ENCODE measurements around the gene IZUMO4. TPM values are rescaled to one million over a fixed set of nuclear protein-coding genes. Genes with fewer than 3 reads are reported as not detected.

IZUMO4 gene
- total RNA-seq = 15.4 and 19.1 TPM in 2 replicates

- intact Hi-C loops (cut with micrococcal nuclease) = loop anchor here (1.0 to 5.0 kb wide), 13 partner anchors 11 to 1299 kb away; partner anchors contain the start of genes AP3D1, ATP8B3, DAZAP1 and MKNK2
Observed at GRCh38 chr19:2096480-2097202, at the start of gene IZUMO4. Gene IZUMO4 (plus strand): TSS chr19:2096915. CDS start chr19:2096946, 31 bp downstream.

DNA sequence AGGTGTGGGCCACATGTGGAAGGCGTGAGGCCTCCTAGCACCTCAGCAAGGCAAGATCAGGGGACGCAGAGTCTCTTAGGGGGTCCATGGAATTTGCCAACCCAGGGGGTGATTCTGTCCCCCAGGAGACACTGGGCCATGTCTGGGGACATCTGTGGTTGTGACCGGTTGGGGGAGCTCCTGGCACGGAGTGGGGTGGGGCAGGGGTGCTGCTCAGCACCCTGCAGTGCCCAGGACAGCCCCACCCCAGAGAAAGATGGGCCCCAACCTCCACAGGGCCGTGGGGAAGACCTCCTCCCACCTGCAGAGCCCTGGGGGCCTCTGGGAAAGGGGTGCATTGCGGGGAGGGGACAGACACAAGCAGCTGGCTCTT, 49.7 kb upstream of the IZUMO4 start:
- intact Hi-C loops (cut with micrococcal nuclease) = no loop called here

- intact Hi-C loops (cut with micrococcal nuclease) = no loop called here
Observed at GRCh38 chr19:2047449-2048103, 49.1 kb upstream of the IZUMO4 start.

- intact Hi-C loops (cut with micrococcal nuclease) = no loop called here
Observed at GRCh38 chr19:2048104-2048958, 48.4 kb upstream of the IZUMO4 start.

DNA sequence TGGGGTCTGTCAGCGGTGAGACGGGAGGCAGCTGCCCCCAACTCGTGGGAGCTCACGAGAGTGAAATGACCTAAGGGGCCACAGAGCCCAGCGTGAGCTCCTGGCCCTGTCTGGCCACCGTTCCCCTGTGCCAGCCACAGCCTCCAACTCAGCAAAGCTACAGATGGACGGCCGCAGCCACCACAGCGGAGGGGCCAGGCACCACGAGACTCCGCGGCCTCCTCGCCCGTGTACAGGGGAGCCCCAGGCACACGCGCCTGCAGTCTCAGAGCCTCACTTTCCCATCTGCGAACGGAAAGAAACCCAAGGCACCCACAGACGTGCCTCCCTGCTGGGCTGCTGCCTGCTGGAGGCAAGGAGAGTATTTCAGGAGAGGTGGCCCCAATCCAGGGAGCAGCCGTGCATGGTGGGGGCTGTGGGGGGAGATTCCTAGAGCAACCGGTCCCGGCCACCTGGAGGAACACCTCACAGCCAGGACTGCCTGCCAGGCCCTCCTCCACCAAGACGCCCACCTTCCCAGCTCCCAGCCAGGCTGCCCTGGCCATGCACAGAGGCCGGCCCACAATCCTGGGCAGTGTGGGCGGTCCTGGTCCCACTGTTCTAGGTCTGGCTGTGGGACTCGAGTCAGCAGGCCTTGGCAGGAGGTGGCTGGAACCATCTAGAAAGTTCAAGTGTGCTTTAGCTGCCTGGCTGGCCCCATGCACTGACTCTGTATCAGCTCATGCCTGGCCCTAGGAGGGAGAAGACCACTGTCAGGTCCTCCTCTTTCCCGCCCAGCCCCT, 47.6 kb upstream of the IZUMO4 start:
- intact Hi-C loops (cut with micrococcal nuclease) = no loop called here

DNA sequence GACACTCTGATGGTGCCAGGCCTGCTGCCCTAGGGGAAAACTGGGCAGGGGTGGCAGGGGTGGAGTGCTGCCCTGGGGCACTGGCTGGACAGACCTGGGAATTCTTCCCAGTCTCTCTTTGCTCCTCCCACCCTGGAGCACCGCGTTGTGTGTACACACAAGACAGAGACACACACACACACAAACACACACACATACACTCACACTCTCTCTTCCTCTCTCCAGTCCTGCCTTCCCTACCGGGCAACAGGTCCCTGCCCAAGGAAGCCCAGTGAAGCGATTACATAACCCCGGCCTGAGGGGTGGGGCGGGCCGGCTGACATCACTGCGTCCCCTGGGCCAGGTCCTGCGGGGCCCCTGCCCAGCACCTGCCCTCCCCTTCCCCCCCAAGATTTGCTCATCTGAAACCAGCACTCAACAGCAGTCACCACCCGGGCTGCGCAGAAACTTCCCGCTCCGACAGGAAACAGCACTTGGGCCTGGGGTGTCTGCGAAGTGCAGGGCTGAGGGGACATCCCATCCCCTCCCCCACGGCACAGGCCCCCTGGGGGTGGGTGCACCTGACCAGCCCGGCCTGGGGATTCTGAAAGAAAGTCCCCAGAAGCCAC, 46.9 kb upstream of the IZUMO4 start:
- intact Hi-C loops (cut with micrococcal nuclease) = loop anchor here (2.0 kb wide), 2 partner anchors 19 to 33 kb away; no protein-coding TSS in a partner anchor

DNA sequence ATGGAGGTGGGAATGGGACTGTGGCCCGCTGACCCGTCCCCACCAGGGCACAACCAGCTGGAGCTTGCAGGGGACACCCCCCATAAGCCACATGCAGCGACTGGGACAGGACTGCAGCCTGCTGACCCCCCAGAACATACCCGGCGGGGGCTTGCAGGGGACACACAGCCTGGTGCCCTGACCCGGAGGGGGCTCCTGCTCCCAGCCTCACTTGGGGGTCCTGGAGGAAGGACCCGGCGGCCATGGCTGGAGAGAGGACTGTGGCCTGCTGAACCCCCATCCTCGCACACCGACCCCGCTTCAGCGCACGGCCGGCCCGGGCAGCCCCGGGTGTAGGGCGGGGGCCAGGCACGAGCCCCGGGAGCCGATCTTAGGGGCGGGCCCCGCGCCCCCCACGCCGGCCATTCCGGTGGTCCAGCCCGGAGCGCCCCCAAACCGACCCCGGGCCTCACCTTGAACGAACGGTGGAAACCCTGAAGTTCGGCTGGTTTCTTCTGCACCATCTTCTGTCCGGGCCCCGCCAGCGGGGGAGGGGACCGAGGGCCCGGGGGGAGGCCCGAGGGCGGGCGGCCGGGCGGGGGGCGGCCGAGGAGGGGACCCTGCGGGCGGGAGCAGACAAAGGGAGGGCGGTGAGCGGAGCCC, 46.2 kb upstream of the IZUMO4 start:
- intact Hi-C loops (cut with micrococcal nuclease) = loop anchor here (2.0 kb wide), 2 partner anchors 18 to 32 kb away; no protein-coding TSS in a partner anchor

DNA sequence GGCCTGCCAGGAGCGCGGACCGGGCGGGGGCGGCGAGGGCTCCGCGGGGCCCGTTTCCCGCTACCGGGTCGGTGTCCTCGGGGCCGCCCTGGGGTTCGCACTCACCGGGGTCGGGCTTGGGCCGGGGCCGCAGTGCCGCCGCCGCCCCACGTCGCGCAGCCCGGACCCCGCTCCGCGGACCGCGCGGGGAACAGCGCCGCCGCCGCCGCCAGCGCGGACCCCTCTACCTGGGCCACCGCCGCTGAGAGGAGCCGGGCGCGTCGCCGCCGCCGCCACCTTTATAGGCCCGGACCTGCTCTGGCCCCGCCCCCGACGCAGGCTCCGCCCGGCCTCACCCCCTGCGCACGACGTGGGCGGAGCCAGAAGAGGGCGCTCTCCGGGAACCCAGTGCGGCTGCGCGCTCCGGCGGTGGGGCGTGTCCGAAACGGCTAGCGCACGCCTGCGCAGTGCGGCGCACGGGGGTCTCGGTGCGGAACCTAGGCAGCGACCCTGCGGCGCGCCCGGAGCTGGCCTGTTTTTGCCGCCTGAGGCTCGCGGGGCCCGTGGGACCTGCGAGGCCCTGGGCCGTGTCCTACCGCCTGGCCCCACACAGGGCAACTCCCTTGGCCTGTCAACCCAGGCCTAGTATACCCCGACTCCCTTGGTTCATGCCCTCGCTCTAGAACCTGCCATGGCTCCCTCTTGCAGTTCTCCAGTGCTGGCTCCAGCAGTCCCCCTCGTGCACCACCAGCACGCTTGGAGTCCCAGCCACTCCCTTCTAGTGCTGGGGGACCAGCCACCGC, 45.5 kb upstream of the IZUMO4 start, which contains the start of gene MKNK2:
MKNK2 (minus strand) TSS at position 254 of the 782 bp plus-strand sequence. CDS start 393 bp downstream, outside the sequence.
- intact Hi-C loops (cut with micrococcal nuclease) = loop anchor here (1.0 to 2.0 kb wide), 6 partner anchors 9 to 45 kb away; partner anchors contain the start of genes IZUMO4 and MOB3A

DNA sequence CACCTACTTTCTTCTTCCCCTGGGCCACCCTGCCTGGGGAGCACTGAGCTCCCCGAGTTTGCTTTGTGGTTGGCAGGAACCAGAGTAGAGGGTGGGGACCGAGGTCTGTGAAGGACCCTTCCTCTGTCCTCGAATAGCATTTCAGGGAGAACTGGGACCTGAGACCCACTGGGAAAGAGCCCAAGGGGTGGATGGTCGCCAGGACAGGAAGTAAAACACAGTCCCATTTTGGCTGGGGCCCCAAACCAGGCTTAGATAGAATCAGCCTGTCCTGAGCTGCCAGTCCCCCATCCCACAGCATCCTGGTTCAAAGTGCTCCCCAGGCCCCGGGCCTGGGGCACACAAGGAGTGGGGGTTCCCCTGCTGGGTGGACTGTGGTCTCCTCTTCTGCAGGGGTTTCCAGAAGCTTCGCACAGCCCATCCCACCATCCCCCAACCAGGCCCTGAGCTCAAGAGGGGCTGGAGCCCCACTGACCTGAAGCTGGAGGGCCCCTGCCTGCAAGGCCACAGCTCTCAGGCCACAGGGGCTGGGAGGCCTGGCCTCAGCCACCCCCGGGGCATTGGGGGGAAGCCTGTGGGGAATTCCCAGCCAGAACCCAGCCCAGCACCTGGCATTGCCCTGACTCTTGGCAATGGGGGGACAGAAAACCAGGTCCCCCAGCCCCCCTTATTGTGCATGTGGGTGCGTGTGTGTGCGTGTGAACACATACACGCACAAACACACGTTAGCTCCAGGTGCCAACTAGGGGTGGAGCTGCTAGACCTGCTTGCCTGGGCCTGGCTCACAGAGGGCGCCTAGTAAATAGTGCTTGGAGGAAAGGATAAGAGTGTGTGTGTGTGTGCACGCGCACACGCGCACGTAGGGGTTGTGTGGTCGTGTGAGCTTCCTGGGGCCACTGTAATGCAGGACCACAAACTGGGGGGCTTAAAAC, 44.7 kb upstream of the IZUMO4 start:
- intact Hi-C loops (cut with micrococcal nuclease) = loop anchor here (1.0 to 2.0 kb wide), 6 partner anchors 9 to 44 kb away; partner anchors contain the start of genes IZUMO4 and MOB3A

GRCh38 chr19:2053601-2054389, 42.9 kb upstream of the IZUMO4 start:
- intact Hi-C loops (cut with micrococcal nuclease) = no loop called here

- intact Hi-C loops (cut with micrococcal nuclease) = no loop called here
Observed at GRCh38 chr19:2054763-2055162, 42.0 kb upstream of the IZUMO4 start.

- intact Hi-C loops (cut with micrococcal nuclease) = no loop called here
Observed at GRCh38 chr19:2055931-2056836, 40.5 kb upstream of the IZUMO4 start.

- intact Hi-C loops (cut with micrococcal nuclease) = no loop called here
Observed at GRCh38 chr19:2056837-2057192, 39.9 kb upstream of the IZUMO4 start.

GRCh38 chr19:2057484-2058469, 38.9 kb upstream of the IZUMO4 start:
- intact Hi-C loops (cut with micrococcal nuclease) = no loop called here

Data from T-helper 1 cell treated with Interleukin-12 subunit alpha and Interleukin-12 subunit beta and Interleukin-4 antibody, amounts not matched to agents 30 ng/mL and 1 ng/mL, for 36 hours (primary cell).